SK-N-SH (cell line): Measurements from ENCODE around the gene PIF1. TPM values are rescaled to one million over a fixed set of nuclear protein-coding genes. Genes with fewer than 3 reads are reported as not detected.

ENCODE experiments used
- CTCF ChIA-PET: fragments of 300-600, 350-600 bp; formaldehyde crosslinking; extraction: SDS; loops from one replicate; lab custom pipeline; 2021; lab: Yijun Ruan, JAX
- POLR2A ChIA-PET: fragments of 350-600 bp; sonication (Branson Sonifier 250); formaldehyde crosslinking; extraction: SDS; loops from one replicate; lab custom pipeline; 2020; ENCODE audit warnings: antibody characterized with exemption, inconsistent platforms; lab: Yijun Ruan, JAX
- DNase-seq: peaks from one replicate; pipeline ENCODE4 v3.0.0; 2012
- H2AFZ ChIP-seq: fragments of 200-600 bp; sonication (generic); 2 replicates; pipeline ENCODE4 v1.8.1; 2016; ENCODE audit warnings: antibody characterized with exemption, mild to moderate bottlenecking, low read depth
- H3F3A ChIP-seq: fragments of 200-600 bp; sonication (generic); replicated peaks from 2 replicates; pipeline ENCODE3; 2016; ENCODE audit warnings: antibody characterized with exemption, mild to moderate bottlenecking; ENCODE audit not compliant: insufficient read depth
- H3K27ac ChIP-seq, 2 experiments: fragments of 200-500 bp in 1 of 2; fragments of 200-600 bp in 1 of 2; sonication (Bioruptor generic) in 1 of 2; sonication (generic), shearing (Covaris generic) in 1 of 2; 2 replicates each; pipeline versions ENCODE4 v1.5.1 to v1.6.1; 2014 to 2016; ENCODE audit warnings: low read depth in 2 of 2, inconsistent platforms in 1 of 2, low read length in 1 of 2, mild to moderate bottlenecking in 1 of 2, mixed read lengths in 1 of 2
- H3K27me3 ChIP-seq: fragments of 200-600 bp; sonication (generic), shearing (Covaris generic); 2 replicates; pipeline ENCODE4 v1.6.1; 2016; ENCODE audit warnings: mixed run types; ENCODE audit not compliant: insufficient read depth
- H3K36me3 ChIP-seq, 2 experiments: fragments of 200-500 bp in 1 of 2; fragments of 200-600 bp in 1 of 2; sonication (Bioruptor generic) in 1 of 2; sonication (generic) in 1 of 2; replicated peaks in 1 of 2; 2 replicates each; pipeline versions ENCODE3 to v1.5.1; 2014 to 2016; ENCODE audit warnings: low read length in 1 of 2, mild to moderate bottlenecking in 1 of 2; ENCODE audit not compliant: insufficient read depth in 2 of 2, control insufficient read depth in 1 of 2
- H3K4me1 ChIP-seq, 2 experiments: fragments of 200-500 bp in 1 of 2; fragments of 200-600 bp in 1 of 2; sonication (Bioruptor generic) in 1 of 2; sonication (generic), shearing (Covaris generic) in 1 of 2; 2 replicates each; pipeline versions ENCODE4 v1.5.1 to v1.6.1; 2014 to 2016; ENCODE audit warnings: low read depth in 1 of 2, low read length in 1 of 2, mixed run types in 1 of 2; ENCODE audit not compliant: insufficient read depth in 2 of 2, control insufficient read depth in 1 of 2
- H3K4me2 ChIP-seq: fragments of 200-600 bp; sonication (generic), shearing (Covaris generic); 2 replicates; pipeline ENCODE4 v1.6.1; 2017; ENCODE audit warnings: mixed run types
- H3K4me3 ChIP-seq, 2 experiments: fragments of 200-500 bp in 1 of 2; fragments of 200-600 bp in 1 of 2; sonication (Bioruptor generic) in 1 of 2; sonication (generic), shearing (Covaris generic) in 1 of 2; 2 replicates each; pipeline versions ENCODE4 v1.5.1 to v1.8.1; 2014 to 2016; ENCODE audit warnings: low read depth in 2 of 2, inconsistent platforms in 1 of 2, low read length in 1 of 2, mild to moderate bottlenecking in 1 of 2, mixed read lengths in 1 of 2, moderate library complexity in 1 of 2
- H3K79me2 ChIP-seq: fragments of 200-600 bp; sonication (generic); 2 replicates; pipeline ENCODE4 v1.8.1; 2017; ENCODE audit warnings: mild to moderate bottlenecking; ENCODE audit not compliant: insufficient read depth
- H3K9ac ChIP-seq: fragments of 200-600 bp; sonication (generic); 2 replicates; pipeline ENCODE4 v1.6.1; 2017; ENCODE audit warnings: mixed run types
- H3K9me2 ChIP-seq: fragments of 200-600 bp; sonication (generic); 2 replicates; pipeline ENCODE4 v1.6.1; 2017; ENCODE audit warnings: mixed run types
- H3K9me3 ChIP-seq: fragments of 200-600 bp; sonication (generic); 2 replicates; pipeline ENCODE4 v1.6.1; 2017; ENCODE audit warnings: mixed run types, mild to moderate bottlenecking, moderate library complexity
- H4K20me1 ChIP-seq: fragments of 200-600 bp; sonication (generic); 2 replicates; pipeline ENCODE4 v1.6.1; 2017; ENCODE audit warnings: mild to moderate bottlenecking, mixed run types; ENCODE audit not compliant: insufficient read depth
- FOSL2 ChIP-seq: IDR thresholded peaks from 2 replicates; pipeline ENCODE4 v1.4.0; 2012; ENCODE audit warnings: low read depth, mild to moderate bottlenecking, moderate library complexity, borderline replicate concordance
- GATA2 ChIP-seq: sonication (generic); formaldehyde crosslinking; IDR thresholded peaks from 2 replicates; pipeline ENCODE4 v1.5.0; 2020; ENCODE audit warnings: mild to moderate bottlenecking, missing genetic modification reagents
- MEF2A ChIP-seq: IDR thresholded peaks from 2 replicates; pipeline ENCODE4 v1.4.0; 2012; ENCODE audit warnings: low read depth, borderline replicate concordance
- NFIC ChIP-seq: IDR thresholded peaks from 2 replicates; pipeline ENCODE4 v1.4.0; 2012; ENCODE audit warnings: borderline replicate concordance
- POLR2AphosphoS5 ChIP-seq: IDR thresholded peaks from 2 replicates; pipeline ENCODE4 v1.6.1; 2012; ENCODE audit warnings: low read depth, low read length
- RAD21 ChIP-seq: IDR thresholded peaks from 2 replicates; pipeline ENCODE4 v1.6.1; 2012; ENCODE audit warnings: mild to moderate bottlenecking, low read length
- RXRA ChIP-seq: IDR thresholded peaks from 2 replicates; pipeline ENCODE4 v1.4.0; 2012; ENCODE audit warnings: low read depth, mild to moderate bottlenecking, borderline replicate concordance
- WGBS: methylation state at CpG from one replicate; pipeline ENCODE4 v1.1.6; 2017; ENCODE audit warnings: low lambda C conversion rate; 5-methylcytosine and 5-hydroxymethylcytosine counted together
- polyA plus RNA-seq, 3 experiments: library from polyadenylated mRNA; depleted of rRNA; stranded (reverse); fragments of >200 nt; gene quantifications; 2 replicates each; pipeline ENCODE4 v1.2.3, GENCODE V29; 2012
- TF ChIP-seq, protein P1 (sequence below): IDR thresholded peaks from 2 replicates; pipeline ENCODE4 v1.4.0; 2012; ENCODE audit warnings: low read depth, borderline replicate concordance
- TF ChIP-seq, protein P2 (sequence below): fragments of 150-350 bp; IDR thresholded peaks from 2 replicates; pipeline ENCODE4 v1.6.1; 2016; ENCODE audit warnings: mild to moderate bottlenecking, low read depth, low read length
- TF ChIP-seq, protein P3 (sequence below): IDR thresholded peaks from 2 replicates; pipeline ENCODE4 v1.6.1; 2012; ENCODE audit warnings: mild to moderate bottlenecking, low read depth, low read length, moderate library complexity
- TF ChIP-seq, protein P4 (sequence below): fragments of 150-350 bp; IDR thresholded peaks from 2 replicates; pipeline ENCODE4 v1.6.1; 2017; ENCODE audit warnings: antibody characterized with exemption, low read length, low read depth, borderline replicate concordance

PIF1 gene
- polyA plus RNA-seq, 1 of the 3 experiments (the other 2 are of a cell fraction), result 12.4 TPM

DNA sequence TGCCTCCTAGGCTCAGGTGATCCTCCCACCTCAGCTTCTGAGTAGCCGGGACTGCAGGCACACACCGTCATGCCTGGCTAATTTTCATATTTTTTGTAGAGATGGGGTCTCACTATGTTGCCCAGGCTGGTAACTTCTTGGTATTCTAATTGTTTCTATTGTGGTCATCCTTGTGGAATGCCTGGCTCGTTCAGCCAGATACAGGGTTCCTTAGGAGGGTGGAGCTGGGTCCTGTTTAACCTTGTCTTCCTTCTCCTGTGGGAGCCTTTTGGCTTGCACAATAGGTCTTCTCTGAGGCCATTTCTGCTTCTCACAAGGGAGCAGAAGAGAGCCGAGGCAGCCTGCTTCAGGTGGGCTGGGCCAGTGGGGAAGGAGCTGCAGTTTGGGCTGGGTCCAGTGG lies 32.0 kb upstream of the PIF1 start (continued):
- TF ChIP-seq POLR2AphosphoS5 (no peak), MEF2A (no peak)
- TF ChIP-seq, protein P1, sequence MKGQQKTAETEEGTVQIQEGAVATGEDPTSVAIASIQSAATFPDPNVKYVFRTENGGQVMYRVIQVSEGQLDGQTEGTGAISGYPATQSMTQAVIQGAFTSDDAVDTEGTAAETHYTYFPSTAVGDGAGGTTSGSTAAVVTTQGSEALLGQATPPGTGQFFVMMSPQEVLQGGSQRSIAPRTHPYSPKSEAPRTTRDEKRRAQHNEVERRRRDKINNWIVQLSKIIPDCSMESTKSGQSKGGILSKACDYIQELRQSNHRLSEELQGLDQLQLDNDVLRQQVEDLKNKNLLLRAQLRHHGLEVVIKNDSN, result no peak
- TF ChIP-seq, all 33 proteins: peak for 0

DNA sequence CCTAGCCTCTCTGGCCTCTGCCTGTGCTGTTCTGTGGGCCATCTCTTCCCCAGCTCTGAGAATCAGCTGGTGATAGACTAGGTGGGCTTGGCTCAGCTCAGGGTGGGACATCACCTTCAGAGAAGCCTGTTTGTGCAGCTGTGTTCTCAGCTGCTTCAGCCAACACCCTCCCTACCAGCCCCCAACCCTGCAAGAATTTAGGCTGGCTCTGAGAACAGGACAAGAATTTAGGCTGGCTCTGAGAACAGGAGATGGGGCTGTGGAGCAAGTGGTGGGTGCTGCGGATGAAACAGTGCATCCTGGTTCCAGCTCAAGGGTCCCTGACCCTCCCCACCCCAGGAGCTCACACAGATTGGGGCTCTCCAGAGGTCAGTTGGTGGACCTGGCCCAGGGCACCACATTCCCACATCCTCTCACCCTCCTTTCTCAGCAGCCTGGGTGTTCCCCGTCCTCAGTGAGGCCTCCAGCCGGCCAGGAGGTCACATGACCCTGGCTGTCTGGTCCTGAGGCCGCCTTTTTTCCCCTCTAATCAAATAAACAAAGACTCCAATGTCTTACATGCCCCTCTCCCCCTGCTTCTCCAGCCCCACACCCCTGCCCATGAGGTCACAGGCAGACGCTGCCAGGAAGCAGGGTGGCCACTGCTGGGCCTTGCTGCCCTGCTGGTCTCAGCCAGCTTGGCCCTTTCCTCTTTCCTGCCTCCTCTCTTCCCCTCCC lies 31.1 kb upstream of the PIF1 start:
- Histone ChIP-seq H2AFZ (peak overlapping the region; percentile 4; the same call in 1 of the 2 replicates), H3K27me3 (no peaks in the 10 kb centered on the region), H3K4me2 (peak overlapping the region; percentile 54), H3K36me3 (peaks cover 0 to 15% of the 10 kb centered on the region in 2 experiments), H3F3A (no peaks in the 10 kb centered on the region), H3K79me2 (peaks cover 27% of the 10 kb centered on the region), H3K9me2 (no peaks in the 10 kb centered on the region), H3K9me3 (no peaks in the 10 kb centered on the region), H3K4me3 (no peak overlapping the region), H3K9ac (peak overlapping the region; percentile 35), H4K20me1 (no peaks in the 10 kb centered on the region), H3K4me1 (peaks cover 27 to 43% of the 10 kb centered on the region in 2 experiments; a peak in 3 of 4 replicates), H3K27ac (peak overlapping the region; percentile 74 to 88)
- CTCF ChIA-PET, result interaction anchor here (0.8 to 1.8 kb wide), 4 partner anchors 13 to 125 kb away, joined by 3 to 4 read pairs (median 4); no protein-coding TSS in a partner anchor
- 45% methylated on average over 5 of the region's 5 CpGs for WGBS
- DNase-seq, result peak; percentile 80
- POLR2A ChIA-PET, result interaction anchor here (1.4 kb wide), 1 partner anchor 16 kb away, joined by 5 read pairs; no protein-coding TSS in a partner anchor
- TF ChIP-seq NFIC (peak; percentile 26), RAD21 (0 out of 2 replicates have a peak, but pooled peaks have one; percentile 4), MEF2A (no peak), GATA2 (CRISPR knock-in tag) (no peak), RXRA (no peak), FOSL2 (no peak)
- TF ChIP-seq, protein P2, sequence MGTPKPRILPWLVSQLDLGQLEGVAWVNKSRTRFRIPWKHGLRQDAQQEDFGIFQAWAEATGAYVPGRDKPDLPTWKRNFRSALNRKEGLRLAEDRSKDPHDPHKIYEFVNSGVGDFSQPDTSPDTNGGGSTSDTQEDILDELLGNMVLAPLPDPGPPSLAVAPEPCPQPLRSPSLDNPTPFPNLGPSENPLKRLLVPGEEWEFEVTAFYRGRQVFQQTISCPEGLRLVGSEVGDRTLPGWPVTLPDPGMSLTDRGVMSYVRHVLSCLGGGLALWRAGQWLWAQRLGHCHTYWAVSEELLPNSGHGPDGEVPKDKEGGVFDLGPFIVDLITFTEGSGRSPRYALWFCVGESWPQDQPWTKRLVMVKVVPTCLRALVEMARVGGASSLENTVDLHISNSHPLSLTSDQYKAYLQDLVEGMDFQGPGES, result no peak
- TF ChIP-seq, protein P3, sequence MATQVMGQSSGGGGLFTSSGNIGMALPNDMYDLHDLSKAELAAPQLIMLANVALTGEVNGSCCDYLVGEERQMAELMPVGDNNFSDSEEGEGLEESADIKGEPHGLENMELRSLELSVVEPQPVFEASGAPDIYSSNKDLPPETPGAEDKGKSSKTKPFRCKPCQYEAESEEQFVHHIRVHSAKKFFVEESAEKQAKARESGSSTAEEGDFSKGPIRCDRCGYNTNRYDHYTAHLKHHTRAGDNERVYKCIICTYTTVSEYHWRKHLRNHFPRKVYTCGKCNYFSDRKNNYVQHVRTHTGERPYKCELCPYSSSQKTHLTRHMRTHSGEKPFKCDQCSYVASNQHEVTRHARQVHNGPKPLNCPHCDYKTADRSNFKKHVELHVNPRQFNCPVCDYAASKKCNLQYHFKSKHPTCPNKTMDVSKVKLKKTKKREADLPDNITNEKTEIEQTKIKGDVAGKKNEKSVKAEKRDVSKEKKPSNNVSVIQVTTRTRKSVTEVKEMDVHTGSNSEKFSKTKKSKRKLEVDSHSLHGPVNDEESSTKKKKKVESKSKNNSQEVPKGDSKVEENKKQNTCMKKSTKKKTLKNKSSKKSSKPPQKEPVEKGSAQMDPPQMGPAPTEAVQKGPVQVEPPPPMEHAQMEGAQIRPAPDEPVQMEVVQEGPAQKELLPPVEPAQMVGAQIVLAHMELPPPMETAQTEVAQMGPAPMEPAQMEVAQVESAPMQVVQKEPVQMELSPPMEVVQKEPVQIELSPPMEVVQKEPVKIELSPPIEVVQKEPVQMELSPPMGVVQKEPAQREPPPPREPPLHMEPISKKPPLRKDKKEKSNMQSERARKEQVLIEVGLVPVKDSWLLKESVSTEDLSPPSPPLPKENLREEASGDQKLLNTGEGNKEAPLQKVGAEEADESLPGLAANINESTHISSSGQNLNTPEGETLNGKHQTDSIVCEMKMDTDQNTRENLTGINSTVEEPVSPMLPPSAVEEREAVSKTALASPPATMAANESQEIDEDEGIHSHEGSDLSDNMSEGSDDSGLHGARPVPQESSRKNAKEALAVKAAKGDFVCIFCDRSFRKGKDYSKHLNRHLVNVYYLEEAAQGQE, result no peak
- TF ChIP-seq, protein P4, sequence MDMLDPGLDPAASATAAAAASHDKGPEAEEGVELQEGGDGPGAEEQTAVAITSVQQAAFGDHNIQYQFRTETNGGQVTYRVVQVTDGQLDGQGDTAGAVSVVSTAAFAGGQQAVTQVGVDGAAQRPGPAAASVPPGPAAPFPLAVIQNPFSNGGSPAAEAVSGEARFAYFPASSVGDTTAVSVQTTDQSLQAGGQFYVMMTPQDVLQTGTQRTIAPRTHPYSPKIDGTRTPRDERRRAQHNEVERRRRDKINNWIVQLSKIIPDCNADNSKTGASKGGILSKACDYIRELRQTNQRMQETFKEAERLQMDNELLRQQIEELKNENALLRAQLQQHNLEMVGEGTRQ, result peak; percentile 28; the same call in 1 of the 2 replicates
- TF ChIP-seq, protein P1, result peak; percentile 87
